GM13977 (cell line): ENCODE data around the gene CENPB.

Experiments
- DNase-seq: peaks from one replicate; pipeline ENCODE4 v3.0.0; 2012; ENCODE audit warnings: low spot score
- in situ Hi-C: fragments of 300-500 bp; cut with MboI; formaldehyde crosslinking; loops from one replicate; pipeline ENCODE4 v1.12.0; 2022; ENCODE audit warnings: low sequenced_read_pairs, low pct_unique_long_range_greater_than_20kb, mixed read lengths, inconsistent platforms; ENCODE audit not compliant: unreplicated experiment
- TF ChIP-seq, protein P1 (sequence below): IDR thresholded peaks from 2 replicates; pipeline ENCODE4 v1.5.1; 2012; ENCODE audit warnings: mild to moderate bottlenecking, control low read depth; ENCODE audit not compliant: insufficient read depth; ENCODE audit errors: extremely low read depth, missing control alignments

CENPB gene

DNA sequence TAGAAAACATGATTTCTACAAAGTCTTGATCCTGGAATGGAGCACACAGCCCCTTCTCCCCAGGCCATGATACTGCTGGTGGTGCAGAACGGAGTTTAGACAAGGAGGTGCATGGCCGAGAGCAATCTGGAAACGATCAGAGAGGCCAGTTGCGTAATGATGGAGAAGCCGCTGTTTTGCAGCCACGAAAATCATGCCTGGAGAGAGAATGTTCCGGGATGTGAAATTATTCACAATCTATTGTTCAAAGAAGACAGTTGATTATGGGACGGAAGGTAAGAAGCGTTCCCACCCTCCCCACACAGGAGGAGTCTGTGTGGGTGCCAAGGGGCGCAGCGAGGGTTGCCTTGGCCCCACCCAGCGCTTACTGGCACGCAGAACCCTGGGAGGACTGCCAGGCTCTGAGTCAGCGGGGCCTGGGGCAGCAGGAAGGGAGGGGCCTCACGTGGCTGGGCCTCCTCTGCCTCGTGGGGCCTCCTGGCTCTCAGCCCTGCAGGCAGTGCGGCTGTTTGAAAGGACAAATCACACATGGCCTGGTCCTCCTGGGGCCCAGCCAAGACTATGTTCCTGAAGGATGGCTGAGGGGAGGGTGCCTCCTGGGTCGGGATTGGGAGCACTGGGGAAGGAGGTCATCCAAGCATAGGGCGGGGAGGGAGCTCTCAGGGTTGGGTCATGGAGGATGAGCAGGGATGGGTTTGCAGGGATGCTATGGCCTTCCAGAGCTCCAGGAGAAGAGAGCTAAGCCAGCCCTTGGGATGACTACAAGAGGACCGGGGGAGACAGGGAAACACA is 25.1 kb upstream of the CENPB start:
- in situ Hi-C loops = no loop called here
- TF ChIP-seq, protein P1, sequence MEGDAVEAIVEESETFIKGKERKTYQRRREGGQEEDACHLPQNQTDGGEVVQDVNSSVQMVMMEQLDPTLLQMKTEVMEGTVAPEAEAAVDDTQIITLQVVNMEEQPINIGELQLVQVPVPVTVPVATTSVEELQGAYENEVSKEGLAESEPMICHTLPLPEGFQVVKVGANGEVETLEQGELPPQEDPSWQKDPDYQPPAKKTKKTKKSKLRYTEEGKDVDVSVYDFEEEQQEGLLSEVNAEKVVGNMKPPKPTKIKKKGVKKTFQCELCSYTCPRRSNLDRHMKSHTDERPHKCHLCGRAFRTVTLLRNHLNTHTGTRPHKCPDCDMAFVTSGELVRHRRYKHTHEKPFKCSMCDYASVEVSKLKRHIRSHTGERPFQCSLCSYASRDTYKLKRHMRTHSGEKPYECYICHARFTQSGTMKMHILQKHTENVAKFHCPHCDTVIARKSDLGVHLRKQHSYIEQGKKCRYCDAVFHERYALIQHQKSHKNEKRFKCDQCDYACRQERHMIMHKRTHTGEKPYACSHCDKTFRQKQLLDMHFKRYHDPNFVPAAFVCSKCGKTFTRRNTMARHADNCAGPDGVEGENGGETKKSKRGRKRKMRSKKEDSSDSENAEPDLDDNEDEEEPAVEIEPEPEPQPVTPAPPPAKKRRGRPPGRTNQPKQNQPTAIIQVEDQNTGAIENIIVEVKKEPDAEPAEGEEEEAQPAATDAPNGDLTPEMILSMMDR = no peak
- DNase-seq = no peak

DNA sequence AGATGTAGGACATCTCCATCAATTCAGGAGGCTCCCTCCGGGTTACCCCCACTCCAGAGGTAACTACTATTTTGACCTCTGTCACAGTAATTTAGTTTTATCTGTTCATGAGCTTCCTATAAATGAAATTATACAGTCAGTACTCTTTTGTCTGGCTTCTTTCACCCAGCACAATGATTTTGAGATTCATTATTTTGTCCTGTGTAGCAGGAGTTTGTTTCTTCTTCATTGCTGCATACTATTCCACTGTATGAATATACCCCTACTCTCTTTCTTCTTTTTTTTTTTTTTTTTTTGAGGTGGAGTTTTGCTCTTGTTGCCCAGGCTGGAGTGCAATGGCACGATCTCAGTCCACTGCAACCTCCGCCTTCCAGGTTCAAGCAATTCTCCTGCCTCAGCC is 22.0 kb upstream of the CENPB start:
- TF ChIP-seq, protein P1 = no peak
- DNase-seq = no peak
- in situ Hi-C loops = no loop called here

DNA sequence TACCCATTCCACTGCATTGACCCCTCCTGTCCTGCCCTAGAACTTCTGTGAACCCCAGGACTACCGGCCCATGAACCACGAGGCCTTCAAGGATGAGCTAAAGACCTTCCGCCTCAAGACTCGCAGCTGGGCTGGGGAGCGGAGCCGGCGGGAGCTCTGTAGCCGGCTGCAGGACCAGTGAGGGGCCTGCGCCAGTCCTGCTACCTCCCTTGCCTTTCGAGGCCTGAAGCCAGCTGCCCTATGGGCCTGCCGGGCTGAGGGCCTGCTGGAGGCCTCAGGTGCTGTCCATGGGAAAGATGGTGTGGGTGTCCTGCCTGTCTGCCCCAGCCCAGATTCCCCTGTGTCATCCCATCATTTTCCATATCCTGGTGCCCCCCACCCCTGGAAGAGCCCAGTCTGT is 18.2 kb upstream of the CENPB start:
- TF ChIP-seq, protein P1 = no peak
- in situ Hi-C loops = no loop called here
- DNase-seq = no peak

DNA sequence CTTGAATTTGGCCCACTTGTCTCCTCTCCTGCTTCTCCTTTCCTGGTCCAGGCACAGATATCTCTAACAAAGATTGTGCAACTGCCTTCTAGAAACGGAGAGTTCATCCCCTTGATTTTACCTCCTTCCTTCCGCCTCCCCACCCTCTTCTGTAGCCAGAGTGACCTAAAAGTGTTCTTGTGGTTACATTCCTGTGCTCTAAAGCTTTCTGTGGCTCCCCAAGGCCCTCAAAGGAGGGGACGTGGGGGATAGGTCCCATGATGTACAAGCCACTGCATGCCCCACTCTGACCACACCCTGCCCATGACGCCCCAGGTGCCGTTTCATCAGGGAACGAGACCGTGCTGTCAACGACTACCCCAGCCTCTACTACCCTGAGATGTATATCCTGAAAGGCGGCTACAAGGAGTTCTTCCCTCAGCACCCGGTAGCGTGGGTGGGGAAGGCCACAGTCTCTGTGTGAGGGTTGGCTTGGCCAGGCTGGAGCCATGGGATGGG is 17.8 kb upstream of the CENPB start:
- TF ChIP-seq, protein P1 = no peak
- in situ Hi-C loops = no loop called here

DNA sequence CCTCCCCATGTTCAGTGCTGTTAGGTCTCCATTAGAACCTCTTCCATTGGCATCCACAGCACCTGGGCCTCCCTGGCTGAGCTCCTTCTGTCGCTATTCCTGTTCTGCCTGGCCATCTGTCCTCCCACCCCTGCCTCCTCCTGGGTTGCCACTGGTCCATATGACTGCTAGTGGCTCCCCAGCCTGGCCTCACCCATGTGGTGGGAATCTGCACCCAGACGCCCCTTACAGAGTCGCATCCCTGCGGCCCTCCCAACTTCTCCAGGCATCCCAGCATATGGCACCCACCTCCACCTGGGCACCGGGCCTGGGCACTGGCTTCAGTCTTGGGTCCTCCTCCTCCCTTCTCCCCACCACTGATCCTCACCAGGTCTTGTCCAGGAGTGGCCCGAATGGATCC is 17.3 kb upstream of the CENPB start:
- TF ChIP-seq, protein P1 = no peak
- DNase-seq = no peak
- in situ Hi-C loops = no loop called here

More for the DNA sequence above, 17.8 kb upstream of the CENPB start:
- DNase-seq = no peak

DNA sequence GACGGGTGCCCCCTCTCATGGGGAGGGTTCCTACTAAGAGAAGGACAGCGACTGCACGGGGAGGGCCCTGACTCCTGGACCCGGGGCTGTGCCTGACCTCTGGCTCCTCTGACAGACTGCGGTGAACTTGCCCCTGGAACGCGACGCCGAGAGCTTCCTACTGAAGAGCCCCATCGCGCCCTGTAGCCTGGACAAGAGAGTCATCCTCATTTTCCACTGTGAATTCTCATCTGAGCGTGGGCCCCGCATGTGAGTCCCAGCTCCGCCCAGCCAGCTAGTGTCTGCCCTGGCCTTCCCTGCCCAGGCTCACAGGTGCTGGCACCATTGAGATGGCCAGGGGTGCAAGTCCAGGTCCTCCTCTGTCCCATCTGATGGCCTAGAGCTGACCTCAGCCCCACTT is 16.7 kb upstream of the CENPB start:
- DNase-seq = no peak
- TF ChIP-seq, protein P1 = no peak
- in situ Hi-C loops = no loop called here
